ENCODE measurements around the gene MAPK8IP1.

DNA sequence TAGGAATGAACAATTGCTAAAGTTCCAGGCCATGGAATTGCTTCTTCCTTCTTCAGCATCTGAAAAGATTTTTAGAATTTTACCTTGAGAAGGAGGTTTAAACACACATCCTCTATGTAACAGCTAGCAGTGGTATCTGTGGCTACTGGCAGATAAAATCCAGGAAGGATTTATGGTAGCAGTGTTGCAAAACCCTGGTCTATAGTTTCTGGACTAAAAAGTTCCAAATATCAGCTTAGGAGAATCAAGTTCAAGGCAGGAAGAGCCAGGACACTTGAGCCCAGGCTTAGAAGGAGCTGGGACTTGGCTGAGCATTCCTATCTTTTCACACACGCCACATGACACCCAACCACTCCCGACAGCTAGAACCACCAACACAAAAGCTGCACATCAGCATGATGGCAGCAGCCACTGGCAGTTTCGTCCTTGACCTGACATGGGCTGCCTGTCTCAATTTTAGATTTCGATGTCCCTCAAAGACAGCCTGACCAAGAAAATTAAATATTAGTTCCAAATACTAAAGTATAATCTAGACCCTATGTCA lies 51.1 kb downstream of the MAPK8IP1 start:
- TF ChIP-seq, protein P1, sequence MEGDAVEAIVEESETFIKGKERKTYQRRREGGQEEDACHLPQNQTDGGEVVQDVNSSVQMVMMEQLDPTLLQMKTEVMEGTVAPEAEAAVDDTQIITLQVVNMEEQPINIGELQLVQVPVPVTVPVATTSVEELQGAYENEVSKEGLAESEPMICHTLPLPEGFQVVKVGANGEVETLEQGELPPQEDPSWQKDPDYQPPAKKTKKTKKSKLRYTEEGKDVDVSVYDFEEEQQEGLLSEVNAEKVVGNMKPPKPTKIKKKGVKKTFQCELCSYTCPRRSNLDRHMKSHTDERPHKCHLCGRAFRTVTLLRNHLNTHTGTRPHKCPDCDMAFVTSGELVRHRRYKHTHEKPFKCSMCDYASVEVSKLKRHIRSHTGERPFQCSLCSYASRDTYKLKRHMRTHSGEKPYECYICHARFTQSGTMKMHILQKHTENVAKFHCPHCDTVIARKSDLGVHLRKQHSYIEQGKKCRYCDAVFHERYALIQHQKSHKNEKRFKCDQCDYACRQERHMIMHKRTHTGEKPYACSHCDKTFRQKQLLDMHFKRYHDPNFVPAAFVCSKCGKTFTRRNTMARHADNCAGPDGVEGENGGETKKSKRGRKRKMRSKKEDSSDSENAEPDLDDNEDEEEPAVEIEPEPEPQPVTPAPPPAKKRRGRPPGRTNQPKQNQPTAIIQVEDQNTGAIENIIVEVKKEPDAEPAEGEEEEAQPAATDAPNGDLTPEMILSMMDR (IDR thresholded peaks at IDR 0.05): no peak
- TF ChIP-seq MAZ (IDR thresholded peaks at IDR 0.05; ENCODE audit: borderline replicate concordance, low read depth, low read length) (no peak), HDAC2 (IDR thresholded peaks at IDR 0.05) (no peak)

Measured in A549 (cell line).